ENCODE measurements around the gene MEPCE.

DNA sequence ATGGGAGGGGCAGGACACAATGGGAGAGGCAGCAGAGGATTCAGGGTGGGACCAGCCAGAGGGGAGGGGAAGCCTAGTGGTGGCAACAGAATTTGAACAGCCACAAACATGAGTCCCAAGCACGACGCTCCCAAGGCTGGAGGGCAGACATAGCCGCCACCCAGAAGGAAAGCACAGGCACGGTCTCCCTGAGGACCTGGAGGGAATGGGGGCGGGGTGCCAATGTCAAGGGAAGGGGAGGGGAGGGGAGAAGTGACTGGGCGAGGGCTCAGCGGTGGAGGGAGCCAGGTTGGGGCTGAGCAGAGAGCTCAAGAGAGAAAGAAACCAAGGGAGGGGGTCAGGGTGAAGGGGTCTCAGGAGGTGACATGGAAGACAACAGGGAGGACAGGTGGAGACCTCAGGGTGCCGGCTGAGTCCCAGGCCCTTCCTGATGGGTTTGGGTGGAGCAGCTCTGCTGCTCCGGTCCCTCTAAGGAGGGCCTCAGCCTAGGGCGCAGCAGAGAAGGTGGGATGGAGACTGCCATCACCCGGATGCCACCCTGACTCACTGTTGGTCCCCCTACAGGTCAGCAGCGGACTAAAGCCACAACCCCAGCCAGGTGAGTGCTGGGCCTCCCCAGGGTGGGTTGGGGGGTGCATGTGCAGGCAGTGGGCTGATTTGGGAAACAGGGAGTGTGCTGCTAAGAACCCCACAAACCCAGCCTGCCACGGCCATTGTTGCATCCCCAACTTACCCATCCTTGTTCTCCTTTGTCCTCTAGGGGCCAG, 32.1 kb upstream of the MEPCE start:
- no peak for TF ChIP-seq EZH2 (IDR thresholded peaks at IDR 0.05; ENCODE audit: low read depth, unreplicated experiment)
- TF ChIP-seq, protein P1, sequence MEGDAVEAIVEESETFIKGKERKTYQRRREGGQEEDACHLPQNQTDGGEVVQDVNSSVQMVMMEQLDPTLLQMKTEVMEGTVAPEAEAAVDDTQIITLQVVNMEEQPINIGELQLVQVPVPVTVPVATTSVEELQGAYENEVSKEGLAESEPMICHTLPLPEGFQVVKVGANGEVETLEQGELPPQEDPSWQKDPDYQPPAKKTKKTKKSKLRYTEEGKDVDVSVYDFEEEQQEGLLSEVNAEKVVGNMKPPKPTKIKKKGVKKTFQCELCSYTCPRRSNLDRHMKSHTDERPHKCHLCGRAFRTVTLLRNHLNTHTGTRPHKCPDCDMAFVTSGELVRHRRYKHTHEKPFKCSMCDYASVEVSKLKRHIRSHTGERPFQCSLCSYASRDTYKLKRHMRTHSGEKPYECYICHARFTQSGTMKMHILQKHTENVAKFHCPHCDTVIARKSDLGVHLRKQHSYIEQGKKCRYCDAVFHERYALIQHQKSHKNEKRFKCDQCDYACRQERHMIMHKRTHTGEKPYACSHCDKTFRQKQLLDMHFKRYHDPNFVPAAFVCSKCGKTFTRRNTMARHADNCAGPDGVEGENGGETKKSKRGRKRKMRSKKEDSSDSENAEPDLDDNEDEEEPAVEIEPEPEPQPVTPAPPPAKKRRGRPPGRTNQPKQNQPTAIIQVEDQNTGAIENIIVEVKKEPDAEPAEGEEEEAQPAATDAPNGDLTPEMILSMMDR (conservative IDR thresholded peaks at IDR 0.05; ENCODE audit: low read depth in 2 of 2): peak; percentile 34 to 39; a peak in 3 of 4 replicates
- no peak for TF ChIP-seq POLR2AphosphoS5 (IDR thresholded peaks at IDR 0.05; ENCODE audit: low read depth)
- TF ChIP-seq ZNF114 (CRISPR knock-in tag; IDR thresholded peaks at IDR 0.05): no peak
- TF ChIP-seq EZH2phosphoT487 (IDR thresholded peaks at IDR 0.05; ENCODE audit: unreplicated experiment): no peak
- TF ChIP-seq STAT1 (IDR thresholded peaks at IDR 0.05; ENCODE audit: unreplicated experiment): no peak
- TF ChIP-seq CREB1 (CRISPR knock-in tag; IDR thresholded peaks at IDR 0.05; ENCODE audit: low read depth): no peak
- TF ChIP-seq, protein P2, sequence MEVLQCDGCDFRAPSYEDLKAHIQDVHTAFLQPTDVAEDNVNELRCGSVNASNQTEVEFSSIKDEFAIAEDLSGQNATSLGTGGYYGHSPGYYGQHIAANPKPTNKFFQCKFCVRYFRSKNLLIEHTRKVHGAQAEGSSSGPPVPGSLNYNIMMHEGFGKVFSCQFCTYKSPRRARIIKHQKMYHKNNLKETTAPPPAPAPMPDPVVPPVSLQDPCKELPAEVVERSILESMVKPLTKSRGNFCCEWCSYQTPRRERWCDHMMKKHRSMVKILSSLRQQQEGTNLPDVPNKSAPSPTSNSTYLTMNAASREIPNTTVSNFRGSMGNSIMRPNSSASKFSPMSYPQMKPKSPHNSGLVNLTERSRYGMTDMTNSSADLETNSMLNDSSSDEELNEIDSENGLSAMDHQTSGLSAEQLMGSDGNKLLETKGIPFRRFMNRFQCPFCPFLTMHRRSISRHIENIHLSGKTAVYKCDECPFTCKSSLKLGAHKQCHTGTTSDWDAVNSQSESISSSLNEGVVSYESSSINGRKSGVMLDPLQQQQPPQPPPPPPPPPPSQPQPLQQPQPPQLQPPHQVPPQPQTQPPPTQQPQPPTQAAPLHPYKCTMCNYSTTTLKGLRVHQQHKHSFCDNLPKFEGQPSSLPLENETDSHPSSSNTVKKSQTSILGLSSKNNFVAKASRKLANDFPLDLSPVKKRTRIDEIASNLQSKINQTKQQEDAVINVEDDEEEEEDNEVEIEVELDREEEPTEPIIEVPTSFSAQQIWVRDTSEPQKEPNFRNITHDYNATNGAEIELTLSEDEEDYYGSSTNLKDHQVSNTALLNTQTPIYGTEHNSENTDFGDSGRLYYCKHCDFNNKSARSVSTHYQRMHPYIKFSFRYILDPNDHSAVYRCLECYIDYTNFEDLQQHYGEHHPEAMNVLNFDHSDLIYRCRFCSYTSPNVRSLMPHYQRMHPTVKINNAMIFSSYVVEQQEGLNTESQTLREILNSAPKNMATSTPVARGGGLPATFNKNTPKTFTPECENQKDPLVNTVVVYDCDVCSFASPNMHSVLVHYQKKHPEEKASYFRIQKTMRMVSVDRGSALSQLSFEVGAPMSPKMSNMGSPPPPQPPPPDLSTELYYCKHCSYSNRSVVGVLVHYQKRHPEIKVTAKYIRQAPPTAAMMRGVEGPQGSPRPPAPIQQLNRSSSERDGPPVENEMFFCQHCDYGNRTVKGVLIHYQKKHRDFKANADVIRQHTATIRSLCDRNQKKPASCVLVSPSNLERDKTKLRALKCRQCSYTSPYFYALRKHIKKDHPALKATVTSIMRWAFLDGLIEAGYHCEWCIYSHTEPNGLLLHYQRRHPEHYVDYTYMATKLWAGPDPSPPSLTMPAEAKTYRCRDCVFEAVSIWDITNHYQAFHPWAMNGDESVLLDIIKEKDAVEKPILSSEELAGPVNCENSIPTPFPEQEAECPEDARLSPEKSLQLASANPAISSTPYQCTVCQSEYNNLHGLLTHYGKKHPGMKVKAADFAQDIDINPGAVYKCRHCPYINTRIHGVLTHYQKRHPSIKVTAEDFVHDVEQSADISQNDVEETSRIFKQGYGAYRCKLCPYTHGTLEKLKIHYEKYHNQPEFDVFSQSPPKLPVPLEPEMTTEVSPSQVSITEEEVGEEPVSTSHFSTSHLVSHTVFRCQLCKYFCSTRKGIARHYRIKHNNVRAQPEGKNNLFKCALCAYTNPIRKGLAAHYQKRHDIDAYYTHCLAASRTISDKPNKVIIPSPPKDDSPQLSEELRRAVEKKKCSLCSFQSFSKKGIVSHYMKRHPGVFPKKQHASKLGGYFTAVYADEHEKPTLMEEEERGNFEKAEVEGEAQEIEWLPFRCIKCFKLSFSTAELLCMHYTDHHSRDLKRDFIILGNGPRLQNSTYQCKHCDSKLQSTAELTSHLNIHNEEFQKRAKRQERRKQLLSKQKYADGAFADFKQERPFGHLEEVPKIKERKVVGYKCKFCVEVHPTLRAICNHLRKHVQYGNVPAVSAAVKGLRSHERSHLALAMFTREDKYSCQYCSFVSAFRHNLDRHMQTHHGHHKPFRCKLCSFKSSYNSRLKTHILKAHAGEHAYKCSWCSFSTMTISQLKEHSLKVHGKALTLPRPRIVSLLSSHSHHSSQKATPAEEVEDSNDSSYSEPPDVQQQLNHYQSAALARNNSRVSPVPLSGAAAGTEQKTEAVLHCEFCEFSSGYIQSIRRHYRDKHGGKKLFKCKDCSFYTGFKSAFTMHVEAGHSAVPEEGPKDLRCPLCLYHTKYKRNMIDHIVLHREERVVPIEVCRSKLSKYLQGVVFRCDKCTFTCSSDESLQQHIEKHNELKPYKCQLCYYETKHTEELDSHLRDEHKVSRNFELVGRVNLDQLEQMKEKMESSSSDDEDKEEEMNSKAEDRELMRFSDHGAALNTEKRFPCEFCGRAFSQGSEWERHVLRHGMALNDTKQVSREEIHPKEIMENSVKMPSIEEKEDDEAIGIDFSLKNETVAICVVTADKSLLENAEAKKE (CRISPR knock-in tag; IDR thresholded peaks at IDR 0.05): no peak
- TF ChIP-seq, protein P3, sequence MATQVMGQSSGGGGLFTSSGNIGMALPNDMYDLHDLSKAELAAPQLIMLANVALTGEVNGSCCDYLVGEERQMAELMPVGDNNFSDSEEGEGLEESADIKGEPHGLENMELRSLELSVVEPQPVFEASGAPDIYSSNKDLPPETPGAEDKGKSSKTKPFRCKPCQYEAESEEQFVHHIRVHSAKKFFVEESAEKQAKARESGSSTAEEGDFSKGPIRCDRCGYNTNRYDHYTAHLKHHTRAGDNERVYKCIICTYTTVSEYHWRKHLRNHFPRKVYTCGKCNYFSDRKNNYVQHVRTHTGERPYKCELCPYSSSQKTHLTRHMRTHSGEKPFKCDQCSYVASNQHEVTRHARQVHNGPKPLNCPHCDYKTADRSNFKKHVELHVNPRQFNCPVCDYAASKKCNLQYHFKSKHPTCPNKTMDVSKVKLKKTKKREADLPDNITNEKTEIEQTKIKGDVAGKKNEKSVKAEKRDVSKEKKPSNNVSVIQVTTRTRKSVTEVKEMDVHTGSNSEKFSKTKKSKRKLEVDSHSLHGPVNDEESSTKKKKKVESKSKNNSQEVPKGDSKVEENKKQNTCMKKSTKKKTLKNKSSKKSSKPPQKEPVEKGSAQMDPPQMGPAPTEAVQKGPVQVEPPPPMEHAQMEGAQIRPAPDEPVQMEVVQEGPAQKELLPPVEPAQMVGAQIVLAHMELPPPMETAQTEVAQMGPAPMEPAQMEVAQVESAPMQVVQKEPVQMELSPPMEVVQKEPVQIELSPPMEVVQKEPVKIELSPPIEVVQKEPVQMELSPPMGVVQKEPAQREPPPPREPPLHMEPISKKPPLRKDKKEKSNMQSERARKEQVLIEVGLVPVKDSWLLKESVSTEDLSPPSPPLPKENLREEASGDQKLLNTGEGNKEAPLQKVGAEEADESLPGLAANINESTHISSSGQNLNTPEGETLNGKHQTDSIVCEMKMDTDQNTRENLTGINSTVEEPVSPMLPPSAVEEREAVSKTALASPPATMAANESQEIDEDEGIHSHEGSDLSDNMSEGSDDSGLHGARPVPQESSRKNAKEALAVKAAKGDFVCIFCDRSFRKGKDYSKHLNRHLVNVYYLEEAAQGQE (IDR thresholded peaks at IDR 0.05; ENCODE audit: unreplicated experiment): no peak
- TF ChIP-seq, protein P4, sequence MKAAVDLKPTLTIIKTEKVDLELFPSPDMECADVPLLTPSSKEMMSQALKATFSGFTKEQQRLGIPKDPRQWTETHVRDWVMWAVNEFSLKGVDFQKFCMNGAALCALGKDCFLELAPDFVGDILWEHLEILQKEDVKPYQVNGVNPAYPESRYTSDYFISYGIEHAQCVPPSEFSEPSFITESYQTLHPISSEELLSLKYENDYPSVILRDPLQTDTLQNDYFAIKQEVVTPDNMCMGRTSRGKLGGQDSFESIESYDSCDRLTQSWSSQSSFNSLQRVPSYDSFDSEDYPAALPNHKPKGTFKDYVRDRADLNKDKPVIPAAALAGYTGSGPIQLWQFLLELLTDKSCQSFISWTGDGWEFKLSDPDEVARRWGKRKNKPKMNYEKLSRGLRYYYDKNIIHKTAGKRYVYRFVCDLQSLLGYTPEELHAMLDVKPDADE (IDR thresholded peaks at IDR 0.05): no peak
- TF ChIP-seq JUNB (IDR thresholded peaks at IDR 0.05; ENCODE audit: unreplicated experiment): no peak
- no peak for TF ChIP-seq NANOG (IDR thresholded peaks at IDR 0.05; ENCODE audit: borderline replicate concordance)
- no peak for TF ChIP-seq ZNF331 (CRISPR knock-in tag; IDR thresholded peaks at IDR 0.05; ENCODE audit: low read depth)

Data from GM23338 (cell line).